ENCODE data around the gene VPS8.

GRCh38 chr3:184885112-184885511 lies 73.1 kb downstream of the VPS8 start:
- no peak for TF ChIP-seq ZFP3 (CRISPR knock-in tag; IDR thresholded peaks at IDR 0.05)
- no peak for TF ChIP-seq PATZ1 (CRISPR knock-in tag; IDR thresholded peaks at IDR 0.05; ENCODE audit: borderline replicate concordance)
- no peak for TF ChIP-seq ZFP30 (CRISPR knock-in tag; IDR thresholded peaks at IDR 0.05)
- no peak for TF ChIP-seq ESRRG (CRISPR knock-in tag; IDR thresholded peaks at IDR 0.05)
- no peak for TF ChIP-seq RARB (CRISPR knock-in tag; IDR thresholded peaks at IDR 0.05)
- TF ChIP-seq ZNF8 (CRISPR knock-in tag; IDR thresholded peaks at IDR 0.05), result no peak
- no peak for TF ChIP-seq PPARA (CRISPR knock-in tag; IDR thresholded peaks at IDR 0.05; ENCODE audit: borderline replicate concordance)
- no peak for TF ChIP-seq TOX (CRISPR knock-in tag; IDR thresholded peaks at IDR 0.05; ENCODE audit: borderline replicate concordance)
